Ascending aorta (tissue), 2 donors: ENCODE results near the gene LAMP1. TPM values are rescaled to one million over a fixed set of nuclear protein-coding genes. Genes with fewer than 3 reads are reported as not detected.
A peak's percentile ranks its signal among the peaks of the same experiment; 100 is the strongest.
"Not testable (repeated sequence)": the region's sequence is repeated elsewhere in the genome, so short reads cannot be mapped to it uniquely, and the experiment has no call there.

Experiments used
- DNase-seq, 2 donors: peaks; one replicate each; pipeline ENCODE4 v3.0.0-alpha.2; 2019; ENCODE audit warnings: low spot score in 2 of 2
- H3K27ac ChIP-seq, 2 donors: fragments of 200-600 bp; sonication (generic); one replicate each; pipeline ENCODE4 v1.5.1; 2016 to 2017; ENCODE audit warnings: mild to moderate bottlenecking in 1 of 2
- H3K27me3 ChIP-seq: fragments of 200-600 bp; sonication (generic); one replicate; pipeline ENCODE4 v1.5.1; 2017
- H3K36me3 ChIP-seq, 2 donors: fragments of 200-600 bp; sonication (generic); one replicate each; pipeline ENCODE4 v1.5.1; 2016
- H3K4me1 ChIP-seq, 2 donors: fragments of 200-600 bp; sonication (generic); one replicate each; pipeline ENCODE4 v1.5.1; 2016 to 2017; ENCODE audit warnings: mild to moderate bottlenecking in 1 of 2
- H3K4me3 ChIP-seq, 2 donors: fragments of 200-600 bp; sonication (generic); one replicate each; pipeline ENCODE4 v1.5.1; 2016 to 2017; ENCODE audit warnings: mild to moderate bottlenecking in 1 of 2
- H3K9me3 ChIP-seq, 2 donors: fragments of 200-600 bp; sonication (generic); one replicate each; pipeline ENCODE4 v1.5.1; 2016
- CTCF ChIP-seq, 3 experiments: fragments of 200-600 bp in 2 of 3; fragments of 450-650 bp in 1 of 3; sonication (generic) in 2 of 3; IDR thresholded peaks; one replicate each; pipeline ENCODE4 v1.5.1; 2016 to 2019; ENCODE audit warnings: antibody characterized with exemption in 3 of 3, mild to moderate bottlenecking in 1 of 3, moderate library complexity in 1 of 3
- intact Hi-C: fragments of 100-400 bp; cut with DNase I; formaldehyde crosslinking; loops from one replicate; pipeline ENCODE4 v1.15.1; 2023
- total RNA-seq: library from RNA; depleted of rRNA; stranded (reverse); fragments of >200 nt; gene quantifications from one replicate; pipeline ENCODE4 v1.1.0, GENCODE V29; 2016

The LAMP1 gene
- total RNA-seq, 1 donor from 2014 or later, result 126 TPM

DNA sequence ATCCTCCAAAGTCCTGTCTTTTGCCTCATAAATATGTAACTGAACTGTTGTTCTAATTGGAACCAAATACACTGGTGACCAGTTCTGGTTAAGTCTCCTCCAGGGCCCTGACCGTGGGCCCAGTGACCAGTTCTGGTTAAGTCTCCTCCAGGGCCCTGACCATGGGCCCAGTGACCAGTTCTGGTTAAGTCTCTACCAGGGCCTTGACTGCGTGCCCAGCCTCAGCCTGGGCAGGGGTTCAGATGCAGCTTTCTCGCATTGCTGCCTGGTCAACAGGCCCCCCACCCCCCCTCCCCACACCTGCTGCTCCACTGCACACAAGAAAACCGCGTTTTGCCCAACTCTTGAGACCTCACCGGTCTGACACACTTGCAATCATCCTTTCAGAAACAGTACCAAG lies 70.7 kb downstream of the LAMP1 start:
- Histone ChIP-seq H3K4me3 (no peak overlapping the region), H3K27me3 (peaks cover 5% of the 10 kb centered on the region), H3K36me3 (no peaks in the 10 kb centered on the region), H3K4me1 (peaks cover 7 to 8% of the 10 kb centered on the region in 2 donors), H3K9me3 (no peaks in the 10 kb centered on the region), H3K27ac (no peak overlapping the region)
- DNase-seq, result peak in 1 of 2 donors; percentile 50
- TF ChIP-seq CTCF (IDR thresholded peaks at IDR 0.05), result no peak
- intact Hi-C loops, result no loop called here

- intact Hi-C loops, H3K4me1 ChIP-seq, H3K27me3 ChIP-seq, H3K36me3 ChIP-seq, H3K4me3 ChIP-seq, H3K27ac ChIP-seq, H3K9me3 ChIP-seq: not testable (repeated sequence)
- DNase-seq, result peak in 1 of 2 donors; percentile 27
Observed at GRCh38 chr13:113368353-113368752, 71.3 kb downstream of the LAMP1 start.

GRCh38 chr13:113369189-113369588 lies 72.2 kb downstream of the LAMP1 start:
- TF ChIP-seq CTCF (IDR thresholded peaks at IDR 0.05), result no peak
- no peak overlapping the region for H3K27ac ChIP-seq
- no peak overlapping the region for H3K4me3 ChIP-seq
- peak in 1 of 2 donors; percentile 53 for DNase-seq
- no peaks in the 10 kb centered on the region for H3K4me1 ChIP-seq
- intact Hi-C loops, result no loop called here
- no peaks in the 10 kb centered on the region for H3K9me3 ChIP-seq
- H3K36me3 ChIP-seq, result no peaks in the 10 kb centered on the region
- H3K27me3 ChIP-seq, result no peaks in the 10 kb centered on the region

DNA sequence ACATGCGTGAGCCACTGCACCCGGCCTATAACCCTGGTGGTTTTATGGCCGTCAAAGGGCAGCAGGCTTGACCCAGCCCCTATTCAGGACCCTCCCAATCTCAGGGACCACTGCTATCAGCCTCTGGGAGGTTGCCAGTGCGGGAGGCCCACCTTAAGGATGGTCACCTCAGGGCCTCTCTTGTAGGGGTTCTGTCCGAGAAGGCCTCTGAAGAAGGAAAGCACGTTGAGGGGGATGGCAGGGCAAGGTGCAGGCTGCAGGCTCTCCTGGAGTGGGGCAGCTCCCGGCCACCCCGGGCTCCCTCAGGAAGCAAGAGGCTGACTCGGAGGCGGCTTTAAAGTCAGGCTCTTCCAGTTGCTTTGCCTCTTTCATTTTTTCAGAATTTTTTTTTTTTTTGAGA lies 72.8 kb downstream of the LAMP1 start:
- H3K27ac ChIP-seq, result no peak overlapping the region
- intact Hi-C loops, result no loop called here
- no peaks in the 10 kb centered on the region for H3K27me3 ChIP-seq
- H3K36me3 ChIP-seq, result no peaks in the 10 kb centered on the region
- no peaks in the 10 kb centered on the region for H3K4me1 ChIP-seq
- H3K9me3 ChIP-seq, result no peaks in the 10 kb centered on the region
- peak in 1 of 2 donors; percentile 48 for DNase-seq
- H3K4me3 ChIP-seq, result no peak overlapping the region
- TF ChIP-seq CTCF (IDR thresholded peaks at IDR 0.05), result no peak

DNA sequence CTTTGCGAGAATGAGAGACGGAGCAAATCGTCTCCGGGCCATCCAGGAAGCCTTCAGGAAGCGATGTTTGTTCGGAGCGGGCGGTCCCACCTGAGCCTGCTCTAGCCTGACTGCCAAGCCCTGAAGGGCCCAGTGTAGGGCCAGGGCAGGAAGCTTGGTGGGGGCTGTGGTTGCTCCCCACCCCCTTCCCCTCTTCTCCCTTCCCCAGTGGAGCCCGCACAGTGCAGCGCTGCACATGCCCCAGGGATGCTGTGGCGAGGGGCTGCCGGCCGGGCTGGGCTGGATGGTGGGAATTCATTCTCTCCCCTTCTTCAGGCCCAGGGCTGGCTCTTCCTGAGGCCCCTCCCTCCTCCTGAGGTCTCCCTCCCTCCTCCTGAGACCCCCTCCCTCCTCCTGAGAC lies 74.0 kb downstream of the LAMP1 start:
- Histone ChIP-seq H3K4me1 (no peaks in the 10 kb centered on the region), H3K9me3 (no peaks in the 10 kb centered on the region), H3K36me3 (no peaks in the 10 kb centered on the region), H3K27me3 (no peaks in the 10 kb centered on the region), H3K27ac (no peak overlapping the region), H3K4me3 (no peak overlapping the region)
- intact Hi-C loops, result no loop called here
- DNase-seq, result peak in 1 of 2 donors; percentile 13
- TF ChIP-seq CTCF (IDR thresholded peaks at IDR 0.05), result no peak

DNA sequence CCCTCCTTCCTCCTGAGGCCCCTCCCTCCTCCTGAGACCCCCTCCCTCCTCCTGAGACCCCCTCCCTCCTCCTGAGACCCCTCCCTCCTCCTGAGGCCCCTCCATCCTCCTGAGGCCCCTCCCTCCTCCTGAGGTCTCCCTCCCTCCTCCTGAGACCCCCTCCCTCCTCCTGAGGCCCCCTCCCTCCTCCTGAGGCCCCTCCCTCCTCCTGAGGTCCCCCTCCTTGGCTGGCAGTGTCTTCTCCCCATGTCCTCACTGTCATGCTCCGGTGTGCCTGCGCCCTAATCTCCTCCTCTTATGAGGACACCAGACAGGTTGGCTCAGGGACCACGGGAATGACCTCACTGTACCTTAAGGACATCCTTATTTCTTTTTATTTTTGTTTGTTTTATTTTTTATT lies 74.7 kb downstream of the LAMP1 start:
- H3K4me1 ChIP-seq, H3K4me3 ChIP-seq, H3K27me3 ChIP-seq, H3K9me3 ChIP-seq, intact Hi-C loops, H3K27ac ChIP-seq, H3K36me3 ChIP-seq: not testable (repeated sequence)
- peak in 1 of 2 donors; percentile 12 for DNase-seq

Other genes starting within 250 kb of the LAMP1 start
- gene F7, start 191.4 kb upstream of the LAMP1 start, total RNA-seq, result 0.85 TPM
- gene F10, start 174.4 kb upstream of the LAMP1 start, total RNA-seq, result 15.8 TPM
- gene PROZ, start 138.6 kb upstream of the LAMP1 start, total RNA-seq, result not detected
- 50.8 TPM for gene PCID2, start 88.6 kb upstream of the LAMP1 start, total RNA-seq
- gene CUL4A, start 87.6 kb upstream of the LAMP1 start, total RNA-seq, result 208 TPM
- gene GRTP1, start 66.9 kb downstream of the LAMP1 start, total RNA-seq, result 15.4 TPM
- 11.3 TPM for gene ADPRHL1, start 156.2 kb downstream of the LAMP1 start, total RNA-seq
- gene DCUN1D2, start 193.5 kb downstream of the LAMP1 start, total RNA-seq, result 5.9 TPM